IgD-negative memory B cell (primary cell): ENCODE data around the gene EHHADH. TPM values are rescaled to one million over a fixed set of nuclear protein-coding genes. Genes with fewer than 3 reads are reported as not detected.
"Not testable (repeated sequence)": the region's sequence is repeated elsewhere in the genome, so short reads cannot be mapped to it uniquely, and the experiment has no call there.

Source experiments
- H3K27ac Mint-ChIP-seq, 3 donors: one replicate each; pipeline ENCODE4 v1.8.0; 2020 to 2022; ENCODE audit warnings: mild to moderate bottlenecking in 3 of 3, mixed read lengths in 3 of 3, moderate library complexity in 1 of 3
- H3K27me3 Mint-ChIP-seq: one replicate; pipeline ENCODE4 v1.8.0; 2021; ENCODE audit warnings: mixed read lengths
- H3K36me3 Mint-ChIP-seq: one replicate; pipeline ENCODE4 v1.8.0; 2020; ENCODE audit warnings: mild to moderate bottlenecking, mixed read lengths
- H3K4me1 Mint-ChIP-seq, 3 donors: one replicate each; pipeline ENCODE4 v1.8.0; 2020 to 2022; ENCODE audit warnings: mixed read lengths in 3 of 3, mild to moderate bottlenecking in 1 of 3
- H3K4me3 Mint-ChIP-seq, 4 donors: one replicate each; pipeline ENCODE4 v1.8.0; 2020 to 2022; ENCODE audit warnings: mild to moderate bottlenecking in 4 of 4, mixed read lengths in 4 of 4, moderate library complexity in 3 of 4
- H3K9me3 Mint-ChIP-seq, 3 donors: one replicate each; pipeline ENCODE4 v1.8.0; 2020 to 2021; ENCODE audit warnings: mixed read lengths in 3 of 3, mild to moderate bottlenecking in 1 of 3
- polyA plus RNA-seq: library from polyadenylated mRNA; unstranded; fragments of 300-500 nt; fragmentation: Illumina TruSeq; gene quantifications from one replicate; pipeline ENCODE4 v1.2.3, GENCODE V29; 2021

The EHHADH gene
- 0.84 TPM for polyA plus RNA-seq

DNA sequence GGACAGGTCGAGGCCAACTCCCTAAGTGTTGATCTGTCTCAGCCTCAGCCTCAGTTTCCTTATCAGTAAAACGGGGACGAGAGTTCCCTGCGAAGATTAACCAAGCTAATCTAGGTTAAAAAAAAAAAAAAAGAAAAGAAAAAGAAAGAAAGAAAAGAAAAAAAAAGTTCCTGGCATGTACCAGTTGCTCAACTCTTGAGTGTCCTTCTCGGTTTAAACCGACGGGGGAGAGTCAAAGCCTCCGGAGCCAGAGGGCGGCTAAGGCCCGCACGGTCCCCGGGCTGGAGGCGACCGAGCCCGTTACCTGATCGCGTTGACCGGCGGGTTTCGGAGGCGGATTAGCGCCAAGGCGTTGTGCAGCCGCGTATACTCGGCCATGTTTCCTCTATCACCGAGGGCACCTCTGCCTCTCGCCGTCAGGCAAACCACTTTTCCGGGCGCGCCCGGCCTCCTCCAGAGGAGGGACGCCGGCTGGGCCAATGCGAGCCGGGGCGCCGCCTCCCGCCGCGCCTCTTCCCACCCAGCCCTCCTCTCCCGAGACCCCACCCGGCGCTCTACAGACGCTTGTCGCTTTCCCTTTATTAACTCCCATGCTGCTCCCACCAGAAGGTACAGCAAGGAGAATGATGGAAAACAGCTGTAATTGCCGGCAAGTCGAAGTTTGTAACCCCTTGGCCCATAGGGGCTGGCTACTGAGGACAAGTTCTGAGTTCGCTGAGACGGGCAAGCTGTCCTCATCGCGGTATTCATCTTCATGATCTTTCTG, at the start of gene EHHADH:
Gene EHHADH (minus strand): TSS at position 405 of the 766 bp plus-strand sequence. CDS start 27 bp downstream, at position 378.
- H3K36me3 Mint-ChIP-seq: peaks cover 2% of the 10 kb centered on the region
- peak within 1 kb of the TSS; percentile 79 to 93 (median 84) for H3K4me3 Mint-ChIP-seq
- peaks cover 9% of the 10 kb centered on the region for H3K27me3 Mint-ChIP-seq
- H3K9me3 Mint-ChIP-seq: peaks cover 3 to 10% (median 10%) of the 10 kb centered on the region in 3 donors
- H3K4me1 Mint-ChIP-seq: peaks cover 0 to 5% (median 5%) of the 10 kb centered on the region in 3 donors
- H3K27ac Mint-ChIP-seq: no peak within 1 kb of the TSS

DNA sequence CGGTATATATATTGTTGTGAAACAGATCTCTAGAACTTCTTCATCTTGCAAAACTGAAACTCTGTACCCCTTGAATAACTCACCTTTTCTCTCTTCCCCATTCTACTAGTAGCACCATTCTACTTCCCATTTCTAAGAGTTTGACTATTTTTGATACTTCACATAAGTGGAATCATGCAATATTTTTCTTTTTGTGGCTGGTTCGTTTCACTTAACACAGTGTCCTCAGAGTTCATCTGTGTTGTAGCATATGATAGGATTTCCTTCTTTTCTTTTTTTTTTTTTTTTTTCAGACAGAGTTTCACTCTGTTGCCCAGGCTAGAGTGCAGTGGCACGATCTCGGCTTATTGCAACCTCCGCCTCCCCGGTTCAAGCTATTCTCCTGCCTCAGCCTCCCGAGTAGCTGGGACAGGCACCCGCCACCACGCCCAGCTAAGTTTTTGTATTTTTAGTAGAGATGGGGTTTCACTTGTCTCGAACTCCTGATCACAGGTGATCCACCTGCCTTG, 46.1 kb upstream of the EHHADH start:
- Mint-ChIP-seq H3K36me3 (peaks cover 11% of the 10 kb centered on the region), H3K27ac (peak overlapping the region in 2 of 3 donors; percentile 3 to 5), H3K4me1 (peaks cover 9 to 13% (median 13%) of the 10 kb centered on the region in 3 donors), H3K4me3 (peak overlapping the region; percentile 15 to 71 (median 54))
- not testable (repeated sequence) for H3K27me3 Mint-ChIP-seq, H3K9me3 Mint-ChIP-seq

DNA sequence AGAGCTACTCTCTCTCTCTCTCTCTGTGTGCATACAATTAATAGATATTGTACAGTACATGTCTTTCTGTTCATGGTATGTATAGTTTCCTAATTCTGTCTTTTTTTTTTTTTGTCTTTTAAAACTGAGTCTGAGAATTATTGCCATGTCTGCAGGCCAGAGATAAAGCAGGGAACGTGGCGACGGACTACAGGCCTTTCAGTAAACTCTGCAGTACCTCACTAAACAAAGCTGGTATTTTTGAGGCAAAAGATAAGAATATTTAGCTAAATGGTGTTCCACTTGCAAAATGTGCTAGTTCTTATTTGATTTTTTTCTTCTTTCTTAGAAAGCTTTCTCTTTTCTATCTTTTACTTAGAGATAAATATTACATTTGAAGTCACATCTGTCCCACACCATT, 44.0 kb upstream of the EHHADH start:
- Mint-ChIP-seq H3K27me3 (no peaks in the 10 kb centered on the region), H3K36me3 (peaks cover 12% of the 10 kb centered on the region), H3K4me1 (peaks cover 9 to 13% (median 13%) of the 10 kb centered on the region in 3 donors), H3K27ac (no peak overlapping the region), H3K9me3 (peaks cover 0 to 2% (median 0%) of the 10 kb centered on the region in 3 donors), H3K4me3 (no peak overlapping the region)

DNA sequence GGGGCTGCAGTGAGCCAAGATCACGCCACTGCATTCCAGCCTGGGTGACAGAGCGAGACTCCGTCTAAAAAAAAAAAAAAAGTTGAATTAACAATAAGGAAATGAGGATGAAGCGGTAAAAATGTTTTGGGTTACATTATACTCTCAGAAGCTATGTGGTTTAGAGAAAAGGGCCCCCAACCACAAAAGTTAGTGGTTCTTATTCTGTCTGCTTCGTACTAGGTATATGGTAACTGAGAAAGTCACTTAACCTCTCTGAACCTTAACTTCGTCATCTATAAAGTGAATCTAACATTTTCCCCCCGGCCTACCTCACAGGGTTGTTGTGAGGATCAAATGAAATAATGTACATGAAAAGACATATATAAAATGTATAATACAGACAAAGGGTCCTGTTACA, 38.4 kb upstream of the EHHADH start:
- H3K27me3 Mint-ChIP-seq: no peaks in the 10 kb centered on the region
- no peaks in the 10 kb centered on the region for H3K9me3 Mint-ChIP-seq
- H3K27ac Mint-ChIP-seq: no peak overlapping the region
- H3K4me1 Mint-ChIP-seq: no peaks in the 10 kb centered on the region
- no peak overlapping the region for H3K4me3 Mint-ChIP-seq
- H3K36me3 Mint-ChIP-seq: peaks cover 15% of the 10 kb centered on the region

DNA sequence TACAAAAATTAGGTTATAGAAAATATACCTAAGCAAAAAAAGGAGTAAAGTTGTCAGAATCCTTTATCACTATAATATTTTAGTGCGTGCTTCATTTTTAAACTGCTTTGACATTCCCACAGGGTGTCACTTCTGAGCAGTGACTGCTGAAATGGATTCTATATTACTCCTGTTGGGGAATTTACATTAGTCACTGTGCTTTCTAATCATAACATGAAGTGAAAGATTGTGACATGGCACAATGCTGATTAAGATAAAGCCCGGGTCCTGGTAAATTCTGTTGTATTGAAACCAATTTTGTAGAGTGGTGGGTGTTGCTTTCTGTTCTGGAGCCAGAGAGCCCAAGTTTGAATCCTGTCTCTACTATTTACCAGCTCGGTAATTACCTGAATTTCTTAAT, 36.4 kb upstream of the EHHADH start:
- Mint-ChIP-seq H3K4me3 (no peak overlapping the region), H3K27ac (no peak overlapping the region), H3K36me3 (peaks cover 12% of the 10 kb centered on the region)

DNA sequence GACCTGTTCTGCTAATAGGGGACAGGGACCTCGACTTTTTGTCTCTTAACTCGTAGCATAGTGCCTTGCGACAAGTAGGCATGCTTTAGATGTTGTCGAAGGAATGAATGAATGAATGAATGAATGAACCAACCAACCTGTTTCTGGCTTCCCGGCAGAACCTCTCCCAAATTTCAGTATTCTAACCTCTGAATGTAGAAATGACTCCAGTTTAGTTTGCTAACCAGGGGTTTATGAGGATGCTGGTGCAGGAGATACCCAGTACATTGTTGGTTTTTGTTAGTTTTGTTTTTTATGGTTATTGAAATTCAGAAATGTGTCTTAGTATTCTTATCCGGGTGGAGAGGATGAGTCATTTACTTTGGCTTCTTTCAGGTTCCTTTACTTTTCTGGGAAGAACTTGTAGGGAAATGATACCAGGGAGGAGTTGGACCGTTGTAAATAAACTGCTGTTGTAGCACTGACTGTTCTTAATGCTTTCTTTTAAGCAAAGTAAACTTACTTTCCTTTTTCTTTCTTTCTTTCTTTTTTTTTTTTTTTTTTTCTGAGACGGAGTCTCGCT, 29.6 kb upstream of the EHHADH start:
- Mint-ChIP-seq H3K4me1 (peaks cover 7 to 16% (median 14%) of the 10 kb centered on the region in 3 donors), H3K9me3 (peaks cover 0 to 4% (median 0%) of the 10 kb centered on the region in 3 donors)

More for the DNA sequence above, 36.4 kb upstream of the EHHADH start:
- no peaks in the 10 kb centered on the region for H3K27me3 Mint-ChIP-seq
- H3K9me3 Mint-ChIP-seq: no peaks in the 10 kb centered on the region
- H3K4me1 Mint-ChIP-seq: no peaks in the 10 kb centered on the region

DNA sequence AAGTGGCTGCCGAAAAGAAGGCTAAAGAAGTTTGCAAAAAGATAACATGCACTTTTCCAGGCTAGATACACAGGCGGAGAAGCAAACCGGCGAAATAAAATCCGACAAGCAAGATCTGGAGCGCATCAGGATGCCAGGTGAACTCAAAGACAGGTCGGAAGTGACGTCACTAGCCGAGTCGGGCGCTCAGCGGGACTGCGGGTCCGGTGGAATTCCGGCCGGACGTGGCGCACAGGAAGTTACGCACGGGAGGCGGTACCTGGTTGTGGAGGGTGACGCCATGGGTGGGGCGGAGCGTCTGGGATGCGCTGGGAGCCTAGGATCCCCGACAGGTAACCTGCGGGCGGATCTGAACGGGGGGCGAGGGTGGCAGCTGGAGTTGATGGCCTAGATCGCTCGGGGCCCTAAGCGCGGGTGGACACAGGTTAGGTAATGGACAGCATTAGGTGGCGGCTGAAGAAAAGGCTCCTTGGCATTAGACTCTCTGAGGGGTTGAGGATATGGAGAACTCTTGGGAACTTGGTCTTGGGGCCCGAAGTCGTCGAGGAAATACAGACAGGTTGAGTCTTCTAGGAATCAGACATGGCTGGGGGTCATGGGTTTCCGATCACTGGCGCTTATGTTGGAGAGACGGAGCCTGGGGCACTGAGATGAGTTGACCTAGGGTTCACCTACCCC, 29.0 kb upstream of the EHHADH start:
- Mint-ChIP-seq H3K27me3 (peaks cover 6% of the 10 kb centered on the region), H3K27ac (peak overlapping the region; percentile 72 to 98 (median 96)), H3K4me1 (peaks cover 7 to 16% (median 14%) of the 10 kb centered on the region in 3 donors), H3K36me3 (peaks cover 6% of the 10 kb centered on the region), H3K9me3 (peaks cover 0 to 4% (median 0%) of the 10 kb centered on the region in 3 donors), H3K4me3 (peak overlapping the region; percentile 88 to 99 (median 94))

More for the DNA sequence above, 29.6 kb upstream of the EHHADH start:
- Mint-ChIP-seq H3K27ac (peak overlapping the region in 2 of 3 donors; percentile 72 to 98), H3K36me3 (peaks cover 6% of the 10 kb centered on the region), H3K4me3 (peak overlapping the region; percentile 88 to 99 (median 94)), H3K27me3 (peaks cover 6% of the 10 kb centered on the region)

DNA sequence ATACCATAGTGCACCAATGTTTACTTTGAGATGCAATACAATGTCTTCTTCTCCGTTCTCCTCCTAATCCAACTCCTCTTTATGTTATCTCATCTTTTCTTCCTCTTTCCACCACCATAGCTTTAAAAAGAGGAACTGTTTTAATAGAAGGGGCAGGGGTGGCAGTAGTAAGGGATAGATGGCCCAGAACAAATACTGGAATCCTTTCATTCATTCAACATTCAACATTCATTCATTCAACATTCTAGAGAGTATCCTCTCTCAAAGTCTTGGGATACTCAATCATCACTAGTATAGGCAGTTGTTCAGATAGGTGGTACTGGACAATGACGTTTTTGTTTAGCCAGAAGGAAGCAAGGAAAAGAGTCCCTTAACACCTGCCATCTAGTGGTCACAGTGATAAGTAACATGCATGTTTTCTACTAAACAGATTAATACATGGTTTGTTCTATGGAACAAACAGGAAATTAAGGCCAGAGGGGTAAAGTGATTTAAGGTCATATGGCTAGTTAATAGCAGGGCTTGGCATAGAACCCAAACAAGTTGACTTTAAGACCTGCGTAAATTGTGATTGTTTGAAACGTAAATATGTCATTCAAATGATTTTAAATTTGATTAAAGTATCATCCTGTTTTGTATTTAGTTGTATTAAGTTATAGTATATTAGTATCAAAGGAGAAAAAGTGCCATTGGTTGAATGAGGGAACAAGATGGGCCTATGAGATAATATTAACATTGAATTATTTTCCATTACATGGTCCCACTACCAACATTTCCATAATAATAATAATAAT, 26.9 kb upstream of the EHHADH start:
- Mint-ChIP-seq H3K27ac (peak overlapping the region in 2 of 3 donors; percentile 8 to 25), H3K9me3 (peaks cover 0 to 10% (median 0%) of the 10 kb centered on the region in 3 donors)

DNA sequence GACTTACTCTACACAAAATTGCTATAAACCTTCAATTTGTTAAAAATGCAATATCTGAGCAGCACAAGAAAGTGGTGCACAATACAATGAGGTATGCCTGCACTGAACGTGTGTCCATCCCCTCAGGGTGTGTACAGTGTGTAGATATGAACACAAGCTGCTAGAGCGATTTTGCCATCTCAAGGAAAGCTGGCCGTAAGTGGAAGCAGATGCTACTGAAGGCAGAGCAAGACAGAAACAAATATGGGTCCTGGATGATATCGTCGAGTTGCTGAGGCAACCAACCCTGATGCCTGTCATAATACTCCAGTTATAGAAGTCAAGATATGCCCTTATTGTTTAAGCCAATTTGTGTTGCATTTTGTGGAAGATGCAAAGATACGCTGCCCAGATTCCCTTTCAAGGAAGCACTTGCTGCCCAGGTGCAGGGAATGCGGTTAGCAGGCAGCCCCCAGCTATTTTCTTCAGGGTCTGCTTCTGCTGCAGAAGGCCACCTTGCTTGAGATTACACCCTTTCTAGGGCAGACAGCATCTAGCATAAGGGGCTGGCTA, 25.8 kb upstream of the EHHADH start:
- peaks cover 0 to 10% (median 2%) of the 10 kb centered on the region in 3 donors for H3K9me3 Mint-ChIP-seq
- peaks cover 17% of the 10 kb centered on the region for H3K27me3 Mint-ChIP-seq
- peaks cover 7 to 15% (median 13%) of the 10 kb centered on the region in 3 donors for H3K4me1 Mint-ChIP-seq
- peaks cover 6% of the 10 kb centered on the region for H3K36me3 Mint-ChIP-seq
- peak overlapping the region in 1 of 4 donors; percentile 33 for H3K4me3 Mint-ChIP-seq
- no peak overlapping the region for H3K27ac Mint-ChIP-seq

More for the DNA sequence above, 26.9 kb upstream of the EHHADH start:
- peaks cover 8% of the 10 kb centered on the region for H3K36me3 Mint-ChIP-seq
- peaks cover 15% of the 10 kb centered on the region for H3K27me3 Mint-ChIP-seq
- H3K4me1 Mint-ChIP-seq: peaks cover 7 to 16% (median 14%) of the 10 kb centered on the region in 3 donors
- H3K4me3 Mint-ChIP-seq: peak overlapping the region in 1 of 4 donors; percentile 88

DNA sequence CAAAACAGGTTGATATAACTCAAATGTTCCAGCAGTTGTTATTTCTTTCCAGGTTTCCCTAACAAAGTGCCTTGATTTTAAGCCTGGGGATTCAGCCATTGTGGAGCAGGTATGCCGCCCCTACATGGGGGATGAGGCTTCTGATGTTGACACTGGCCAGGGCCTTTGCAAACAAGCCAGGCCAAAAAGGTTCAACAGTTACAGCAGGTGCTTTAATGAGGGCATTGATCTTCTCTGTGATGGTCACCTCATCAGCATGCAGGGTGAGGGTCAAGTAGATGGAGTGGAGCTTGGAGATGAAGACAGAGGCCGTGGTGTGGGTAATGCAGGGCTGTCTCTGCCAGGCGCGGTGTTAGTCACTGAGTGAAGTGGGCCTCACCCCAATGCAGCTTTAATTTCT, 22.6 kb upstream of the EHHADH start:
- no peak overlapping the region for H3K4me3 Mint-ChIP-seq
- peaks cover 27% of the 10 kb centered on the region for H3K27me3 Mint-ChIP-seq
- peaks cover 1 to 5% (median 4%) of the 10 kb centered on the region in 3 donors for H3K4me1 Mint-ChIP-seq
- H3K9me3 Mint-ChIP-seq: peaks cover 3 to 10% (median 4%) of the 10 kb centered on the region in 3 donors
- peaks cover 4% of the 10 kb centered on the region for H3K36me3 Mint-ChIP-seq
- no peak overlapping the region for H3K27ac Mint-ChIP-seq

DNA sequence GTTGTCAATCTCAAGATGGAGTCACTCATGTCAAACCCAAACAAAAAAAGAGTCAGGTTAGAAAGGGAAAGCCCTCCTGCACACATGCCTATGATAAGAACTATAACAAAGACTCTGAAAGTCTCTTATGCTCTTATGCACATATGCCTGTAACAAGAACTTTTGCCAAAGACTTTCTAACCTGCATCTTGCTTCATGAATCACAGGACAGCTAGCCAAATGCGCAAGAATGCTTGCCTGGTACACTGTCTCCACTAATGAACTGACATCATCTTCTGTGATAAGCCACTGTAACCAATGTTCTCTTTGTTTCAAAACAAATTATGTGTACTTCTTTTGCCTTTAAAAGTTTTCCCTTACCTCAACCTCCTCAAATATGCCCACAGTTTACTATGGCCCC, 18.2 kb upstream of the EHHADH start:
- H3K27me3 Mint-ChIP-seq: peaks cover 27% of the 10 kb centered on the region
- peaks cover 2% of the 10 kb centered on the region for H3K36me3 Mint-ChIP-seq
- no peaks in the 10 kb centered on the region for H3K4me1 Mint-ChIP-seq
- H3K27ac Mint-ChIP-seq: no peak overlapping the region
- H3K4me3 Mint-ChIP-seq: no peak overlapping the region
- peaks cover 2 to 4% (median 3%) of the 10 kb centered on the region in 3 donors for H3K9me3 Mint-ChIP-seq

DNA sequence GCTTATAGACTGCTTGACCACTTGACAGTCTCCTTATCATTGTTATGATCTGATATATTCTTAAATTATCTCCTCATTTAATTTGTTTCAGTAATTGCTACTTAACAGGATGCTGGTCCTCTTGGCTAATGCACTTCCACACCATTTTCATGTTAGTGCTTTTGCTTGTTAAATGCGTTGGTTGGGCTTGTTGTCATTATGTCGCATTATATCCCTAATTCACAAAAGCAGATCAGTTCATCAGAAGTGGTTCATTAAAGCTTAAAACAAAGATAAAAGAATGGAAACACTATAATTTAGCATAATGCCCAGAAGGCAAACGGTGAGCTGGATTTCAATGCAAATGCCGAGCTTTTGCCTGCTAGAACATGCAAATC, 17.1 kb upstream of the EHHADH start:
- Mint-ChIP-seq H3K9me3 (peaks cover 0 to 4% (median 3%) of the 10 kb centered on the region in 3 donors), H3K4me3 (no peak overlapping the region), H3K4me1 (no peaks in the 10 kb centered on the region), H3K27me3 (peaks cover 20% of the 10 kb centered on the region), H3K27ac (no peak overlapping the region), H3K36me3 (no peaks in the 10 kb centered on the region)

DNA sequence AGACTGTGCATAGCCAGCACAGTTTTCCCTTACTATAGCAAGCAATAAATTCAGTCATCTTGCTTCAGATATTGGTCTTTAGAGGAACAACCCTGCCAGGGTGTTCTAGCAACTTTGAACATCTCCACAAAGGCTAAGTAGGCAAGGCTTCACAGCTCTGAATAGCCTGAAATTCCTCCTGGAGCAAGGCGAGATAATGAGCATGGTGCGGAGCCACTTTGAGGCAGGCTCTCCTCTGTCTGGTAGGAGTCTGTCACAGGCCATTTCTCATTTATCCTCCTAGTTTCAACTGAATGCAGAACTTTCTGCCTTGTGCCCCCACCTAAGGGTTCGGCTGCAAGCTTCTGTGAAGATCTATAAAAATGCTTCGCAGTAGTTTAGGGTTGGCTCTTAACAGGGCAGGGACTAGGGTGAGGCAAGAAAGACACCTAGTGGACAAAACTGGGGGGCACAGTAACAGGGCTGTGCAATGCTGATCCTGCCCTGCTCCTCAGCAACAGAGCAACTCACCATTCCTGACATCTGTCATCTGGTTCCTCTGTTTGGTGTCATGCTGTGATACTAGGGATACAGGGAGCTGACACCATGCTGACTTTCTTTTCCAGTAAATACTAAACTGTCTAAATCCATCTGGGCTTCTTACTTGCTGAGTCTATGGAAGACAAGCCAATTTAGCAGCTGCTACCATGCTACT, 16.6 kb upstream of the EHHADH start:
- no peak overlapping the region for H3K4me3 Mint-ChIP-seq
- H3K27me3 Mint-ChIP-seq: peaks cover 22% of the 10 kb centered on the region
- H3K4me1 Mint-ChIP-seq: no peaks in the 10 kb centered on the region
- no peaks in the 10 kb centered on the region for H3K36me3 Mint-ChIP-seq
- H3K9me3 Mint-ChIP-seq: peaks cover 0 to 4% (median 3%) of the 10 kb centered on the region in 3 donors
- H3K27ac Mint-ChIP-seq: no peak overlapping the region
